ENCODE results near the gene ARPC5. TPM values are rescaled to one million over a fixed set of nuclear protein-coding genes. Genes with fewer than 3 reads are reported as not detected.

Gene ARPC5
- total RNA-seq, 8 experiments from 2014 or later = 119 to 670 (median 172) TPM

- H3K27ac ChIP-seq = no peak overlapping the region
- peak; percentile 55 to 93 (median 84) for ATAC-seq (replicated peaks in 6 of 8)
- 0 to 33% (median 5%) methylated on average over 1 to 4 of the region's 4 CpGs for whole genome bisulfite sequencing, 10 experiments
- H3K4me3 ChIP-seq = no peak overlapping the region
- H3K4me1 ChIP-seq (replicated peaks in 1 of 2) = no peaks in the 10 kb centered on the region
- in situ Hi-C loops (cut with MboI; ENCODE audit: low pct_unique_long_range_greater_than_20kb in 2 of 9, low sequenced_read_pairs in 9 of 9, unreplicated experiment in 9 of 9) = loop anchor here in 6 of 9 experiments (25.0 kb wide), 1 partner anchor 257 kb away; no protein-coding TSS in a partner anchor
These were observed 20.0 kb upstream of the ARPC5 start for GRCh38 chr1:183655562-183656075.

GRCh38 chr1:183654706-183655105 lies 19.1 kb upstream of the ARPC5 start:
- ATAC-seq (replicated peaks in 6 of 8) = no peak
- H3K4me1 ChIP-seq (replicated peaks in 1 of 2) = no peaks in the 10 kb centered on the region
- H3K27ac ChIP-seq = no peak overlapping the region
- H3K4me3 ChIP-seq = no peak overlapping the region
- in situ Hi-C loops (cut with MboI; ENCODE audit: low pct_unique_long_range_greater_than_20kb in 2 of 9, low sequenced_read_pairs in 9 of 9, unreplicated experiment in 9 of 9) = loop anchor here in 6 of 9 experiments (25.0 kb wide), 1 partner anchor 258 kb away; no protein-coding TSS in a partner anchor

- in situ Hi-C loops (cut with MboI; ENCODE audit: low pct_unique_long_range_greater_than_20kb in 2 of 9, low sequenced_read_pairs in 9 of 9, unreplicated experiment in 9 of 9) = loop anchor here in 6 of 9 experiments (25.0 kb wide), 1 partner anchor 258 kb away; no protein-coding TSS in a partner anchor
- WGBS, 10 experiments = 40 to 93% (median 84%) methylated on average over 1 to 4 of the region's 4 CpGs; no CpG with 5 or more reads in 2 of the 10 experiments
- ATAC-seq (replicated peaks in 6 of 8) = no peak
- no peaks in the 10 kb centered on the region for H3K4me1 ChIP-seq (replicated peaks in 1 of 2)
- H3K27ac ChIP-seq = no peak overlapping the region
- H3K4me3 ChIP-seq = no peak overlapping the region
These were observed 18.4 kb upstream of the ARPC5 start for GRCh38 chr1:183653876-183654451.

- Histone ChIP-seq H3K4me3 (no peak overlapping the region), H3K27ac (no peak overlapping the region), H3K4me1 (replicated peaks in 1 of 2) (no peaks in the 10 kb centered on the region)
- in situ Hi-C loops (cut with MboI; ENCODE audit: low pct_unique_long_range_greater_than_20kb in 2 of 9, low sequenced_read_pairs in 9 of 9, unreplicated experiment in 9 of 9) = loop anchor here in 6 of 9 experiments (25.0 kb wide), 1 partner anchor 259 kb away; no protein-coding TSS in a partner anchor
- 93 to 100% (median 98%) methylated on average over 1 to 3 of the region's 3 CpGs; no CpG with 5 or more reads in 6 of the 10 experiments for WGBS, 10 experiments
- ATAC-seq (replicated peaks in 6 of 8) = no peak
These were observed 17.8 kb upstream of the ARPC5 start for GRCh38 chr1:183653462-183653794.

GRCh38 chr1:183652547-183653461 lies 17.2 kb upstream of the ARPC5 start, which contains the start of gene APOBEC4:
Gene APOBEC4, minus strand, starts transcription at chr1:183653316. Its CDS starts 4,535 bp downstream, at chr1:183648781.
- H3K4me1 ChIP-seq (replicated peaks in 1 of 2) = no peaks in the 10 kb centered on the region
- in situ Hi-C loops (cut with MboI; ENCODE audit: low pct_unique_long_range_greater_than_20kb in 2 of 9, low sequenced_read_pairs in 9 of 9, unreplicated experiment in 9 of 9) = loop anchor here in 6 of 9 experiments (25.0 kb wide), 1 partner anchor 259 kb away; no protein-coding TSS in a partner anchor
- 41 to 94% (median 59%) methylated on average over 1 to 5 of the region's 5 CpGs for WGBS, 10 experiments
- H3K27ac ChIP-seq = no peak within 1 kb of the TSS
- peak in 4 of 8 experiments; percentile 15 to 84 (median 77) for ATAC-seq (replicated peaks in 6 of 8)
- H3K4me3 ChIP-seq = no peak within 1 kb of the TSS

GRCh38 chr1:183652107-183652506 lies 16.5 kb upstream of the ARPC5 start:
- no peak overlapping the region for H3K4me3 ChIP-seq
- H3K27ac ChIP-seq = no peak overlapping the region

GRCh38 chr1:183651612-183652011 lies 16.0 kb upstream of the ARPC5 start:
- WGBS, 10 experiments = 57 to 100% (median 92%) methylated on average over 1 to 5 of the region's 5 CpGs; no CpG with 5 or more reads in 1 of the 10 experiments
- Histone ChIP-seq H3K27ac (no peak overlapping the region), H3K4me3 (no peak overlapping the region), H3K4me1 (replicated peaks in 1 of 2) (no peaks in the 10 kb centered on the region)
- in situ Hi-C loops (cut with MboI; ENCODE audit: low pct_unique_long_range_greater_than_20kb in 2 of 9, low sequenced_read_pairs in 9 of 9, unreplicated experiment in 9 of 9) = loop anchor here in 6 of 9 experiments (25.0 kb wide), 1 partner anchor 261 kb away; no protein-coding TSS in a partner anchor
- no peak for ATAC-seq (replicated peaks in 6 of 8)

More at GRCh38 chr1:183652107-183652506, 16.5 kb upstream of the ARPC5 start:
- in situ Hi-C loops (cut with MboI; ENCODE audit: low pct_unique_long_range_greater_than_20kb in 2 of 9, low sequenced_read_pairs in 9 of 9, unreplicated experiment in 9 of 9) = loop anchor here in 6 of 9 experiments (25.0 kb wide), 1 partner anchor 260 kb away; no protein-coding TSS in a partner anchor
- no peak for ATAC-seq (replicated peaks in 6 of 8)
- WGBS, 10 experiments = 0 to 100% (median 88%) methylated on average over 1 of the region's 1 CpG; no CpG with 5 or more reads in 3 of the 10 experiments
- no peaks in the 10 kb centered on the region for H3K4me1 ChIP-seq (replicated peaks in 1 of 2)

- no peak overlapping the region for H3K4me3 ChIP-seq
- 87 to 100% (median 96%) methylated on average over 1 to 8 of the region's 8 CpGs; no CpG with 5 or more reads in 1 of the 10 experiments for WGBS, 10 experiments
- no peaks in the 10 kb centered on the region for H3K4me1 ChIP-seq (replicated peaks in 1 of 2)
- in situ Hi-C loops (cut with MboI; ENCODE audit: low pct_unique_long_range_greater_than_20kb in 2 of 9, low sequenced_read_pairs in 9 of 9, unreplicated experiment in 9 of 9) = loop anchor here in 2 of 9 experiments (10.0 to 25.0 kb wide), 2 partner anchors 264 to 267 kb away; no protein-coding TSS in a partner anchor
- H3K27ac ChIP-seq = no peak overlapping the region
- peak in 2 of 8 experiments; percentile 19 to 40 for ATAC-seq (replicated peaks in 6 of 8)
These were observed 12.5 kb upstream of the ARPC5 start for GRCh38 chr1:183648042-183648441.

- ATAC-seq (replicated peaks in 6 of 8) = no peak
- in situ Hi-C loops (cut with MboI; ENCODE audit: low pct_unique_long_range_greater_than_20kb in 2 of 9, low sequenced_read_pairs in 9 of 9, unreplicated experiment in 9 of 9) = loop anchor here in 2 of 9 experiments (10.0 to 25.0 kb wide), 2 partner anchors 266 to 268 kb away; no protein-coding TSS in a partner anchor
- no peak overlapping the region for H3K4me3 ChIP-seq
- no peak overlapping the region for H3K27ac ChIP-seq
- H3K4me1 ChIP-seq (replicated peaks in 1 of 2) = no peaks in the 10 kb centered on the region
These were observed 11.2 kb upstream of the ARPC5 start for GRCh38 chr1:183646776-183647175.

GRCh38 chr1:183645531-183645930 lies 9.9 kb upstream of the ARPC5 start:
- no peaks in the 10 kb centered on the region for H3K4me1 ChIP-seq (replicated peaks in 1 of 2)
- ATAC-seq (replicated peaks in 6 of 8) = no peak
- 60 to 100% (median 91%) methylated on average over 1 to 5 of the region's 5 CpGs for WGBS, 10 experiments
- in situ Hi-C loops (cut with MboI; ENCODE audit: low pct_unique_long_range_greater_than_20kb in 2 of 9, low sequenced_read_pairs in 9 of 9, unreplicated experiment in 9 of 9) = loop anchor here in 2 of 9 experiments (10.0 to 25.0 kb wide), 2 partner anchors 267 to 269 kb away; no protein-coding TSS in a partner anchor
- H3K4me3 ChIP-seq = no peak overlapping the region
- no peak overlapping the region for H3K27ac ChIP-seq

- no peak for ATAC-seq (replicated peaks in 6 of 8)
- Histone ChIP-seq H3K27ac (no peak overlapping the region), H3K4me3 (no peak overlapping the region), H3K4me1 (replicated peaks in 1 of 2) (peaks cover 0 to 2% of the 10 kb centered on the region in 2 donors)
- in situ Hi-C loops (cut with MboI; ENCODE audit: low pct_unique_long_range_greater_than_20kb in 2 of 9, low sequenced_read_pairs in 9 of 9, unreplicated experiment in 9 of 9) = loop anchor here in 2 of 9 experiments (10.0 to 25.0 kb wide), 2 partner anchors 270 to 273 kb away; no protein-coding TSS in a partner anchor
- WGBS, 10 experiments = 87 to 100% (median 95%) methylated on average over 1 to 3 of the region's 3 CpGs
These were observed 6.6 kb upstream of the ARPC5 start for GRCh38 chr1:183642166-183642565.

GRCh38 chr1:183640193-183640592 lies 4.6 kb upstream of the ARPC5 start:
- in situ Hi-C loops (cut with MboI; ENCODE audit: low pct_unique_long_range_greater_than_20kb in 2 of 9, low sequenced_read_pairs in 9 of 9, unreplicated experiment in 9 of 9) = loop anchor here in 2 of 9 experiments (10.0 to 25.0 kb wide), 2 partner anchors 272 to 275 kb away; no protein-coding TSS in a partner anchor
- peaks cover 0 to 2% of the 10 kb centered on the region in 2 donors for H3K4me1 ChIP-seq (replicated peaks in 1 of 2)

More at GRCh38 chr1:183640193-183640592, 4.6 kb upstream of the ARPC5 start:
- Histone ChIP-seq H3K4me3 (no peak overlapping the region), H3K27ac (no peak overlapping the region)
- no peak for ATAC-seq (replicated peaks in 6 of 8)
- WGBS, 10 experiments = 22 to 100% (median 73%) methylated on average over 1 of the region's 1 CpG; no CpG with 5 or more reads in 2 of the 10 experiments
